ENCODE measurements around the gene SIRT3. TPM values are rescaled to one million over a fixed set of nuclear protein-coding genes. Genes with fewer than 3 reads are reported as not detected.

Gene SIRT3
- total RNA-seq, 1 donor from 2014 or later, result 33.2 TPM

GRCh38 chr11:218815-219593 lies 17.1 kb downstream of the SIRT3 start:
- no peak for DNase-seq (ENCODE audit: low spot score in 2 of 2, unreplicated experiment in 2 of 2)
- Mint-ChIP-seq H3K9me3 (no peaks in the 10 kb centered on the region), H3K27ac (no peak overlapping the region), H3K4me3 (no peak overlapping the region), H3K27me3 (ENCODE audit: low read depth) (no peaks in the 10 kb centered on the region), H3K4me1 (no peaks in the 10 kb centered on the region), H3K36me3 (peaks cover 17% of the 10 kb centered on the region)
- TF ChIP-seq CTCF (IDR thresholded peaks at IDR 0.05; ENCODE audit: unreplicated experiment), result no peak

- Mint-ChIP-seq H3K36me3 (peaks cover 15% of the 10 kb centered on the region), H3K27me3 (ENCODE audit: low read depth) (no peaks in the 10 kb centered on the region), H3K4me3 (no peak overlapping the region), H3K27ac (no peak overlapping the region), H3K9me3 (no peaks in the 10 kb centered on the region), H3K4me1 (no peaks in the 10 kb centered on the region)
- no peak for DNase-seq (ENCODE audit: low spot score in 2 of 2, unreplicated experiment in 2 of 2)
- TF ChIP-seq CTCF (IDR thresholded peaks at IDR 0.05; ENCODE audit: unreplicated experiment), result no peak
Measured at GRCh38 chr11:217704-218103, 18.4 kb downstream of the SIRT3 start.

- Mint-ChIP-seq H3K9me3 (no peaks in the 10 kb centered on the region), H3K27ac (no peak overlapping the region), H3K36me3 (peaks cover 16% of the 10 kb centered on the region), H3K4me3 (no peak overlapping the region), H3K27me3 (ENCODE audit: low read depth) (no peaks in the 10 kb centered on the region), H3K4me1 (no peaks in the 10 kb centered on the region)
- no peak for DNase-seq (ENCODE audit: low spot score in 2 of 2, unreplicated experiment in 2 of 2)
- no peak for TF ChIP-seq CTCF (IDR thresholded peaks at IDR 0.05; ENCODE audit: unreplicated experiment)
Measured at GRCh38 chr11:216081-216974, 19.8 kb downstream of the SIRT3 start.

- no peak for TF ChIP-seq CTCF (IDR thresholded peaks at IDR 0.05; ENCODE audit: unreplicated experiment)
- no peaks in the 10 kb centered on the region for H3K9me3 Mint-ChIP-seq
- peaks cover 17% of the 10 kb centered on the region for H3K36me3 Mint-ChIP-seq
- no peaks in the 10 kb centered on the region for H3K27me3 Mint-ChIP-seq (ENCODE audit: low read depth)
- H3K27ac Mint-ChIP-seq, result peak overlapping the region; percentile 16
- H3K4me1 Mint-ChIP-seq, result no peaks in the 10 kb centered on the region
- DNase-seq (ENCODE audit: low spot score in 2 of 2, unreplicated experiment in 2 of 2), result no peak
- no peak overlapping the region for H3K4me3 Mint-ChIP-seq
Measured at GRCh38 chr11:215581-216037, 20.5 kb downstream of the SIRT3 start.

GRCh38 chr11:214083-214482 lies 22.1 kb downstream of the SIRT3 start:
- no peak overlapping the region for H3K27ac Mint-ChIP-seq
- H3K9me3 Mint-ChIP-seq, result no peaks in the 10 kb centered on the region
- H3K36me3 Mint-ChIP-seq, result peaks cover 20% of the 10 kb centered on the region
- no peak overlapping the region for H3K4me3 Mint-ChIP-seq
- H3K4me1 Mint-ChIP-seq, result peaks cover 11% of the 10 kb centered on the region
- H3K27me3 Mint-ChIP-seq (ENCODE audit: low read depth), result no peaks in the 10 kb centered on the region
- TF ChIP-seq CTCF (IDR thresholded peaks at IDR 0.05; ENCODE audit: unreplicated experiment), result no peak
- DNase-seq (ENCODE audit: low spot score in 2 of 2, unreplicated experiment in 2 of 2), result no peak
